ENCODE measurements around the gene ZBTB20.

Gene ZBTB20

GRCh38 chr3:114902691-114903101, 244.4 kb downstream of the ZBTB20 start:
- no peak for FAIRE-seq

DNA sequence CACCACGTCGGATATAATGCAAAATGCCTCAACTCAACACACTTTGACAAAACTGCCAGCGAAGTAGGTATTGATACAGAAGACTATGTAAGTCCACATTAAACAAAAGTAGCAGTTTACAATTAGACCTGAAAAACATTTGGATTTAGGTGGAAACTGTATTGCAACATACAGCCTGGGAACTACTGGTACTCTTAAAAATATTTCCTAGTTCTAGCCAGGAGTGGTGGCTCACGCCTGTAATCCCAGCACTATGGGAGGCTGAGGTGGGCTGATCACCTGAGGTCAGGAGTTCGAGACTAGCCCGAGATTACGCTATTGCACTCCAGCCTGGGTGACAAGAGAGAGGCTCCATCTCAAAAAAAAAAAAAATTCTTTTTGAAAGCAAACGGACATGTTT, 246.2 kb downstream of the ZBTB20 start:
- no peak for FAIRE-seq

DNA sequence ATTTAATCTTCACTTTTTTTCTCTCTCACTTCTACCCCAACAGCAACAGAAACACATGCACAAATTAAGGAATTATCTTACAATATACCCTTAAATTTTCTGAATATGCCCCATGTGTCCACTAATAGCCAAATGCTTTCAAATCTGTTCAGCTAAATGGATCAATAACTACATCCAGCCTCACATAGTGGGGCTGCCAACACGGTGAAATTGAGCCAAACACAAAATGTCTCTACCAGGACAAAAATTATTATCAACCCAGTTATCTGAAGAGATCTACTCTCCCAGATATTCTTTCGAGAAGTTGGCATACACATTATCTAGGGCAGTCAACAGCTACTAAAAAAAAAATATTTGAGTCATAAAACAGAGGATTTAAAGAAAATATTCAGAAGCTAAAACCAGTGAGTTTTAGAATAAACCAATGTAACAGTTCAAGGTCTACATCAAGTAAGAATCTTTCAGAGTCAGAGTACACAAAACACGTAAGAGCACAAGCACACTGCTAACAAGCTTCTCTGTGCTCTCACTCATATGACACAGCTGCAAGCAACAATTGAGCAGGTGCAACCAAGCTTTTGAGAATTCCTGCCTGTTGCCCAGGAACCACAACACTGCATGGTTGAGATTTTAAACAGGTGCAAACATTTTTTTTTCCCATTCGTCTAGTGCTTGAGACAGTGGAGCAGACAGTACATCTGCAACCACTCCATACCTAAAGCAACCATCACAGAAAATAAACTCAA, 247.7 kb downstream of the ZBTB20 start:
- FAIRE-seq: no peak

DNA sequence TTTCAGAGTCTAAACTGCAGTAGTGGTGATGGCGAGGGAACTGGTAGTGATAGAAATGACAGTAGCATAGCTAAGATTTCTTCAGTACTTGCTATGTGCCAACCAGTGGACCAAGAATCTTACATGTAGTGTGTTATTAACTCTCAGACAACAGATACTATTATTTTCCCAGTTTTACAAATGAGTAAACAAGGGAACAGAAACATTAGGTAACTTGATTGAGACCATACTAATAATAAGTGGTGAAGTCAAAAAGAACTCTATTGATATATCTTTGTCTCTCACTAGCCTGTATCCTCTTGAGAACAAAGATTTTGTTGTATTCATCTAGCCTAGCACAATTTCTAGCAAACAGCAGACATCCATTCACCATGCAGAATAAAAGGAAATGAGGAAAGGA, 250.1 kb downstream of the ZBTB20 start:
- FAIRE-seq: no peak

- no peak for FAIRE-seq
These were observed 253.7 kb downstream of the ZBTB20 start for GRCh38 chr3:114893361-114893760.

DNA sequence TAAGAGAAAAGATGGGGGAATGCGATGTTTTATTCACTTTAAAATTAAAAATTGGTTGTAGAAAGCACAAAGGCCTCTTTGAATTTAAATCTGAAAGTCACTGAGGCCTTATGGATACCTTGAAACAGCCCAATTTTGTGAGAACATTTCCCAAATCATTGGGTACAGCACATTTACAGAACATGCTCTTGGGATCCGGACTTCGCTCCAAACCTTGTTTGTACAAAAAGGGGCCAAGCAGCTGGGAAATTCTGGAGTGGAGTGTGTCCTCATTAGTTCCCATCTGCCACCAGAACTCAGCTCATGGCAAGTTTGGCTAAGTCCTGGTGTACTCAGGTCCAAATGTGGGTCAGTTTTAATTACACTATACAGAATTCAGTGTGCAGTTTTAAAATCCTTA, 254.2 kb downstream of the ZBTB20 start:
- no peak for FAIRE-seq

DNA sequence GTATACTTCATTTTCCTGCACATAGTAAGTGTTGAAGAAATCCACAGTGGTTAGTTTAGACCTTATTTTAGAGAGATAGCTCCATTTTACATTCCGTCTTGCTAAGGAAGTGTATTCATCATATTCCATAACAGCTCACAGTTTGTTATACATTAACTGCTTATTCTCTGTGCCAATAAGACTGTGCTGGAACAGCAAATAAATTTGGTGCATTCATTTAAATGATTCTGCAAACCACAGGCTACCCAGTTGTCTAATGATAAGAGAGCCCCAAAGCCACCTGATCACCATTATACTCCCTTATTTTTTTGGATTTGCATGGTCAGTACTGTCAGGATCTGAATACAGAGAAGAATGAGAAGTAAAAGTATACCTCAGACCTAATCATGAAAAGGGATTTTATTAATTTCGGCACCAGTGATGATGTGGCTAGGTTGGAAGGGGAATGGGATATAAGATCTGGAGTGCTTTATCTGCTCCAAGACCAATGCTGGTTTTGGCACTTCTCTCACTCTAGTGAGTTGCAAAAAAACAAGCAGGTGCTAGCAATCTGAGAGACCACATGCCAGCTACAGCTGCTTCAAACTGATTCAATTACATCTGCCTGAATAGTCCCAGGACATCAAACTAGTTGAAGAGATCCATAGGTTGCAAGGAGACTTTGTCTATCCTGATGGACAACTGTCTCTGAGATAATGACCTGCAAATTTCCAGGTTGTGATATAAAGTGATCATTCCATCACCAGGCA, 254.8 kb downstream of the ZBTB20 start:
- FAIRE-seq: no peak

DNA sequence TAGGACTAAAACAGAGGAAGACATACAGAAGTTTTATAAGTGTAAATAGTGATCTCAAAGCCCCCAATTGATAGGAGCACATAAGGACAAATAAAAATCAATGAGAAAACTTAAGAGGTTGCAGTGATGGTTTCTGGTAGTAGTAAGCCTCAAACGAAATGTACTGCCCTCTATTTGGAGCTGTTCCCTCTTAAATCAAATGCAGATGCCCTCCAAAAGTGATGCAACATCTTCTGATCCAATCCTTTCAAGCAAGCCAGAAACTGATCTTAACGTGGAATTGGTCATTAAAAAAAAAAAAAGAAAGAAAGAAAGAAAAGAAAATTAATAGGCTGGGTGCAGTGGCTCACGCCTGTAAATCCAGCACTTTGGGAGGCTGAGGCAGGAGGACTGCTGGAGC, 259.3 kb downstream of the ZBTB20 start:
- no peak for FAIRE-seq

DNA sequence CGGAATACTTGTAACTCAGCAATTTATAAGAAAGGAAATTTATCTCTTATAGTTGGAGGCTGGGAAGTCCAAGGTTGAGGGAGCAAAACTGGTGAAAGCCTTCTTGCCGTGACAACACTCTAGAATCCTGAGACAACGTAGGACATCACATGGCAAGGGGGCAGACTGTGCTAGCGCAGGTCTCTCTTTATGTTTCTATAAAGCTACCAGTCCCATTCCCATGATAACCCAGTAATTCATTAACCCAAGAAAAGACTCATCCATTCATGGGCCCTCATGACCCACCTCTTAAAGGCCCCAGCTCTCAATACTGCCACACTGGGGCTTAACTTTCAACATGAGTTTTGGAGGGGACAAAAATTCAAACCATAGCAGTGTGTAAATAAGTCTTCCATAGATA, 260.2 kb downstream of the ZBTB20 start:
- no peak for FAIRE-seq

DNA sequence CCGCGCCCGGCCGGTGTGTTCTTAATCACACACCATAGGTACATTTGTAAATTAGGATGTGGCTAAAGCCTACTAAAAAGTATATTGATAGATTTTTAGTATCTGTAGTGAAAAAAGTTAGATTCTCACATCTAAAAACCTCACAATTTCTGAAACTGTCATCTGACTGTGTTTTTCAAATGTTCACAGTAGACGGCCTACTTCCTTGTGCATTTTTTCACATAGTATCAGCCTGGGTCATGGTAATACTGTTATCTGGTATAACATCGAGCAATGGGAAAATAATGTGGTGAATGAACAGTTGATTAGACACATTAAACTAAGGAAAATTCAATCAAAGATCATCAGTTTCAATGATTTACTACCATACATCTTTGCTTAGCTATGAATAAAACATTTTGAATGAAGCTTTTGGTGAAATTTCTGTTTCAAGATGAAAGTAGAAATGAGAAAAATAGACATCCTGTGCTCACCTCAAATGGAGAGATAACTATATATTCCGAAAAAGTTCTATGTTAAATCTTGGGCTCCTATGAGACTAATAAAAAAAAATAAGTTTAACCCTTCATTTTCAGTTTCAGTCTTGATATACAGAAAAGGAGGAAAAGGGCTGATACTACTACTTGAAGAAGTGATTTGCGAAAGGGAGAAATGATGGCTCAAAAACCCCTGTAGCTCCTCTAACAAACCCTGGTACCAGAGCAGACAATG, 262.7 kb downstream of the ZBTB20 start:
- no peak for FAIRE-seq

GRCh38 chr3:114880078-114880477, 267.0 kb downstream of the ZBTB20 start:
- no peak for FAIRE-seq

DNA sequence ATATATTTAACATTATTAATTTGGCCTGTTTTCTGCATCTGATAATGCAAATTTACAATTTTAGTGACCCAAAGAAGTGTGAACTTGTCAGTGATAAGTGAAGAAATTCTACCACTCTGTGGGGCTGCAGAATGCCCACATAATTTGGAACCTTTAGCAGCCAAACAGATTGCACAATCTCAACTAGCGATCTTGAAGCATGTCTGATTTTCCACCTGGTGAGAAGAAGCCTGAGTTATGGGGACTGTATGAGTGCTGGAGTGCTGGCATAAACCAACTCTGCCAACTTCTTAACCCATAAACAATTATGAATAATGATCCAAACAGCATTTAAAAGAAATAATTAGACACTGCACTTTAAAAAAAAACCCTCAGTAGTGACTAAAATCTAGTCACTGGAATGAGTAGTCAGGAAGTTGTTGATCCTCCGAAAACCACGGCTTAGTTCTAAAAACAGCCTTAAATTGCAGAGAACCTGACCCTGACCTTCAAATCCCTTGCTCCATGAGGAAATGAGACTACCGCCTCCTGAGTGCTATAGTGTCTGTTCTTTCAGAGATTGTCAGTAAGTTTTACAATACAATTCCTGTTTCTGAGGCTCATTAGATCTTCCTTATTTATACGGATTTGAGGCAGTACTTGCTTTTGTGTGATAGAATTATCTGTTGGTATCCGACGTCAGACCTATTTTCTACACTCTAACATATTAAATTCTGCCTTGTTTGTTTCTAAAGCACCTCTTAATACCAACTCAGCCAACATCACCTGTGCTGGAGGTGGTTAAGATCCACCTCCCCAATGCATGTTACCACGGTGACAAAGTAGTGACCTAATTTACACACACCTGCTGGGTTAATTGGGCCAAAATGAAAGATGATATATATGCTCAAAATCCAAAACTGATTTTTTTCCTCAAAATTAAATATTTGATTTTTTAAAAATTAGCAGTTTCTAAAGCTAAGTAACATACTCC, 267.7 kb downstream of the ZBTB20 start:
- no peak for FAIRE-seq

DNA sequence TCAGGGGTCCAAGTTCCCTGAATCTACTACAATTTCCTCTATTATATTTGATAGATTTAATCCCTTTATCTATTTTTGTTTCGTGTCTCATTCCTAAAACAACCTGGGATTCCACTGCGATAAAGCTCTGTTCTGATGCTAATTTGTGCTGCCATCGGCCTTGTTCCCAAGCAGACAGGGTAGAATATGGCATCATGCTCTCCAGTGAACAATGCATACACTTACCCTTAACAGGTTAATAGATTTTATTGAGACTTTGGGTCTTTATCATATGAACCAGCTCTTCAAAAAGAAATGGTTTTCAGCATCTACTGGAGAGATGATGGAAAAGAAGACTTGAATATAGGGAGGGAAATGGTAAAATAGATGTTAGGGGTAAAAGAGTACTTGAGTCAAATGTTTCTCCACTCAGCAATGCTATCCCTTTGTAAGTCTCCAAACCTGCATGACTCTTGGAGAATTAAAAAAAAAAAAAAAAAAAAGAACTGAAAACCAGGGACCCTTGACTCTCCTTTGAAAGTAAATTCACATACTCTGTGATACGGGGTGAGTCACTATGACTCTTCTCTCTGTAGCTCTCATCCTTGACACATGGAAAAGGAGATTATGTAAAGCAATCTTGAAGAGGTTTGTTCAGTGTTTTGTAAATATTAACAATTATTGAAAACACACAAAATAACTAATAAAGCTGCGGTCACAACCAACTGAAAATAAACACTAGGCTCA, 268.8 kb downstream of the ZBTB20 start:
- FAIRE-seq: no peak

DNA sequence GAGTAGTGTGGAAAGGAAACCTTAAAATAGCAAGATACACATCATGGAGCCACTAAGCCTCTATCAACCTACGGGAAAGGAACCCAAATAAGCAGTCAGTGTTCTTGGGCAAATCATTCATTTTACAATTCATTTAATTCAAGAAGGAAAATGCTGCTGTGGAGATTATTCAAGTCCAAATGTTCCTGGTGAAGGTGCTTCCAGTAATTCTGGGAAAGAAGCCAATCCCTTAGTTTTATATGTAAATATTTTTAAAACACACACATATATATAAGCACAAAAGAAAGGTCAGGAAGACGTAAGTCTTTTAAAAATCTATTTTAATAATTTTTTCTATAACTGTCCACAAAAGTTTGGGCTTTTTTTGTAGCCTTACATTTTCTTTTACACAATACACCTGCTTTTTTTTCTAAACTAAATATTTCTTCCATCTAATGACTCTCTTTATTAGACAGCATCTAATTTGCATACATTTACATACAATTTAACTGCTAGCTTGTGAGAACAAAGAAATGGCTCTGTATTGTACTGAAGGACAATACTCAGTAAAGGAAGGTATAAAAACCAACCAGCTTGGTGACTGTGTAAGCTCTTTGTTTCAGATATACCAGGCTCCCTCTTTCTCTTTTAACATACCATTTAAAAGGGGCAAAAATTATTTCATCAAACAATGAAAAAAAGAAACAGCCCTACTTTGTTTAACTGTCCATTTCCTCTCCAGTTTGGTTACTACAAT, 269.5 kb downstream of the ZBTB20 start:
- no peak for FAIRE-seq

DNA sequence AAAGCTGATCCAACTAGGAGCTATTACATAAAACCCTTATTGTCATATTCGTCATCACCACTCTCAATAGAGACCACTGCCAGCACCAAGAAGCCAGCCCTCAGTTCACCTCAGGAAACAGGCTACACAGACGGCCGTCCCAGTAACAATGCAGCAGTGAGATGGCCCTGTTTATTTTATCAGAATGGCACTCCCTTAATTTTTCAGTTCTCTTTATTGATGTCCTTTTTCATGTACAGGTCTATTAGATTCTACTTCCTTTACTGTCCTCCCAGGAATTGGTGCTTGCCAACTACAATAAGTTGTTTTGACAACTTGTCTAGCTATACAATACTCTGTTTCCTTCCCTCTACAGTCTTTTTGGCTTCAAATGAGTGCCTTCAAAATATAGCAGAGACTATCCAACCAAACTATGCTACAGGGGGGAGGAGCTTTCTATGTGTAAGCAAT, 272.5 kb downstream of the ZBTB20 start:
- no peak for FAIRE-seq

DNA sequence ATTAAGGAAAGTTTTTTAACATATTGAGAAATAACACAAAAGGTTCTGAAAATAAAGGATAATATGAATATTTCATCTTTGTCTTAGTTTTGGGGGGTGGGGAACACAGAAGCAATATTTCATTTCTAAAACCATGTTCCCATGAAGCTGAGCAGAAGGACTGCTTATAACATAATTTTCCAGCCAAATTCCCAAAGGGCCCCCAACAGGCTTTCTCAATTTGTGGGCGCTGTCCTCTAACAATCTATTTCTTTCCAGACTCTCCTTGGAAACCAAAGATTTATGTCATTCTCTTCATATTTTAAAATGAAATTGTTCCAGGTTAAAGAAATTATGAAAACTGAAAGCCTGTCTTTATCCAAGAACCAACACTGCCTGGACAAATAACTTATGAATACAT, 273.5 kb downstream of the ZBTB20 start:
- no peak for FAIRE-seq

- FAIRE-seq: no peak
These were observed 274.5 kb downstream of the ZBTB20 start for GRCh38 chr3:114872588-114872987.

- no peak for FAIRE-seq
These were observed 275.0 kb downstream of the ZBTB20 start for GRCh38 chr3:114872050-114872449.

- FAIRE-seq: no peak
These were observed 279.1 kb downstream of the ZBTB20 start for GRCh38 chr3:114867835-114868503.

GRCh38 chr3:114867359-114867758, 279.7 kb downstream of the ZBTB20 start:
- FAIRE-seq: no peak

- FAIRE-seq: no peak
These were observed 280.7 kb downstream of the ZBTB20 start for GRCh38 chr3:114866430-114866829.
